Loucy (cell line): ENCODE results near the gene SLAMF7.

Experiments
- H2AFZ ChIP-seq: fragments of 200-600 bp; sonication (generic); 2 replicates; pipeline ENCODE4 v1.6.0; 2016; ENCODE audit warnings: antibody characterized with exemption, mild to moderate bottlenecking, low read length, moderate library complexity
- H3F3A ChIP-seq: fragments of 200-600 bp; 2 replicates; pipeline ENCODE4 v1.6.0; 2016; ENCODE audit warnings: antibody characterized with exemption, low read depth, mild to moderate bottlenecking
- H3K27me3 ChIP-seq: fragments of 200-600 bp; sonication (generic); 2 replicates; pipeline ENCODE4 v1.6.1; 2014; ENCODE audit warnings: low read length, mild to moderate bottlenecking; ENCODE audit not compliant: insufficient read depth, poor library complexity, severe bottlenecking
- H3K36me3 ChIP-seq: fragments of 200-600 bp; sonication (generic); 2 replicates; pipeline ENCODE4 v1.6.1; 2016; ENCODE audit warnings: low read length; ENCODE audit not compliant: insufficient read depth
- H3K4me1 ChIP-seq: fragments of 200-600 bp; sonication (generic); 2 replicates; pipeline ENCODE4 v1.5.1; 2014; ENCODE audit warnings: low read length, mild to moderate bottlenecking; ENCODE audit not compliant: insufficient read depth, poor library complexity, severe bottlenecking
- H3K4me2 ChIP-seq: fragments of 200-600 bp; sonication (generic); 2 replicates; pipeline ENCODE4 v1.6.0; 2014; ENCODE audit warnings: antibody characterized with exemption, low read length, low read depth, mild to moderate bottlenecking; ENCODE audit not compliant: poor library complexity, severe bottlenecking
- H3K4me3 ChIP-seq: fragments of 200-600 bp; sonication (generic); 2 replicates; pipeline ENCODE4 v1.5.1; 2014; ENCODE audit warnings: low read length, mild to moderate bottlenecking, mixed read lengths; ENCODE audit not compliant: poor library complexity, severe bottlenecking
- H3K79me2 ChIP-seq: fragments of 200-600 bp; sonication (generic); 2 replicates; pipeline ENCODE4 v1.6.1; 2014; ENCODE audit warnings: low read length; ENCODE audit not compliant: insufficient read depth
- H3K9ac ChIP-seq: fragments of 200-600 bp; sonication (generic); 2 replicates; pipeline ENCODE4 v1.6.0; 2014; ENCODE audit warnings: mild to moderate bottlenecking, low read depth, low read length, moderate library complexity; ENCODE audit not compliant: poor library complexity, severe bottlenecking
- H3K9me2 ChIP-seq: fragments of 200-600 bp; sonication (generic); replicated peaks from 2 replicates; pipeline ENCODE4 v1.6.1; 2016; ENCODE audit warnings: low read depth, low read length, mixed read lengths
- H3K9me3 ChIP-seq: fragments of 200-600 bp; sonication (generic); 2 replicates; pipeline ENCODE4 v1.6.1; 2014; ENCODE audit warnings: mild to moderate bottlenecking, antibody characterized with exemption, low read length, low read depth; ENCODE audit not compliant: insufficient read depth
- H4K20me1 ChIP-seq: fragments of 200-600 bp; sonication (generic); 2 replicates; pipeline ENCODE4 v1.6.0; 2014; ENCODE audit warnings: antibody characterized with exemption, low read length, mild to moderate bottlenecking; ENCODE audit not compliant: insufficient read depth, poor library complexity, severe bottlenecking
- CTCF ChIP-seq: fragments of 200-600 bp; sonication (generic); conservative IDR thresholded peaks from 2 replicates; pipeline ENCODE4 v1.5.1; 2014; ENCODE audit warnings: mild to moderate bottlenecking, antibody characterized with exemption, low read length
- EZH2phosphoT487 ChIP-seq: fragments of 200-600 bp; IDR thresholded peaks from 2 replicates; pipeline ENCODE4 v1.6.1; 2018; ENCODE audit warnings: antibody characterized with exemption, mild to moderate bottlenecking, moderate library complexity, borderline replicate concordance

The SLAMF7 gene

GRCh38 chr1:160795951-160796383, 56.9 kb downstream of the SLAMF7 start, which contains the start of gene LY9:
Gene LY9 (plus strand): TSS chr1:160796174. CDS start chr1:160796188, 14 bp downstream.
- H3K4me3 ChIP-seq, result no peak within 1 kb of the TSS
- 0 out of 2 replicates have a peak within 1 kb of the TSS, but pooled peaks have one; percentile 0 for H2AFZ ChIP-seq
- no peak within 1 kb of the TSS for H3K4me2 ChIP-seq
- no peaks in the 10 kb centered on the region for H3K9me2 ChIP-seq
- no peaks in the 10 kb centered on the region for H3K79me2 ChIP-seq
- H3K9ac ChIP-seq, result no peak within 1 kb of the TSS
- H3K9me3 ChIP-seq, result no peaks in the 10 kb centered on the region
- no peaks in the 10 kb centered on the region for H3K27me3 ChIP-seq
- no peaks in the 10 kb centered on the region for H3F3A ChIP-seq
- peaks cover 19% of the 10 kb centered on the region for H3K4me1 ChIP-seq
- TF ChIP-seq CTCF (no peak), EZH2phosphoT487 (no peak)
- H3K36me3 ChIP-seq, result no peaks in the 10 kb centered on the region
- no peaks in the 10 kb centered on the region for H4K20me1 ChIP-seq

- Histone ChIP-seq H3K9ac (no peak overlapping the region), H3K9me3 (no peaks in the 10 kb centered on the region), H3K36me3 (no peaks in the 10 kb centered on the region), H4K20me1 (no peaks in the 10 kb centered on the region), H3K4me2 (peak overlapping the region; percentile 35), H3K4me1 (peaks cover 19% of the 10 kb centered on the region), H3K79me2 (no peaks in the 10 kb centered on the region), H2AFZ (0 out of 2 replicates have a peak overlapping the region, but pooled peaks have one; percentile 0), H3K4me3 (no peak overlapping the region), H3K27me3 (no peaks in the 10 kb centered on the region), H3K9me2 (no peaks in the 10 kb centered on the region), H3F3A (no peaks in the 10 kb centered on the region)
- TF ChIP-seq EZH2phosphoT487 (no peak), CTCF (no peak)
Observed at GRCh38 chr1:160797271-160797709, 58.2 kb downstream of the SLAMF7 start.

- H3K4me2 ChIP-seq, result peak overlapping the region; percentile 35
Observed at GRCh38 chr1:160797861-160798273, 58.8 kb downstream of the SLAMF7 start.

More at GRCh38 chr1:160797861-160798273, 58.8 kb downstream of the SLAMF7 start:
- Histone ChIP-seq H3K9me3 (no peaks in the 10 kb centered on the region), H3K4me3 (no peak overlapping the region), H3K79me2 (no peaks in the 10 kb centered on the region), H3K9me2 (no peaks in the 10 kb centered on the region), H3F3A (no peaks in the 10 kb centered on the region), H3K36me3 (no peaks in the 10 kb centered on the region), H2AFZ (peak overlapping the region; percentile 73), H3K9ac (no peak overlapping the region), H3K4me1 (peaks cover 19% of the 10 kb centered on the region), H4K20me1 (no peaks in the 10 kb centered on the region), H3K27me3 (no peaks in the 10 kb centered on the region)
- TF ChIP-seq EZH2phosphoT487 (no peak), CTCF (no peak)
